HG03571 (cell line): ENCODE measurements around the gene MDP1.
"Not testable (repeated sequence)": the region's sequence is repeated elsewhere in the genome, so short reads cannot be mapped to it uniquely, and the experiment has no call there.

Experiments
- ATAC-seq: cut with Tn5 transposase; IDR thresholded peaks from one replicate; pipeline ENCODE4 v1.9.1; 2021; ENCODE audit not compliant: unreplicated experiment

MDP1 gene

DNA sequence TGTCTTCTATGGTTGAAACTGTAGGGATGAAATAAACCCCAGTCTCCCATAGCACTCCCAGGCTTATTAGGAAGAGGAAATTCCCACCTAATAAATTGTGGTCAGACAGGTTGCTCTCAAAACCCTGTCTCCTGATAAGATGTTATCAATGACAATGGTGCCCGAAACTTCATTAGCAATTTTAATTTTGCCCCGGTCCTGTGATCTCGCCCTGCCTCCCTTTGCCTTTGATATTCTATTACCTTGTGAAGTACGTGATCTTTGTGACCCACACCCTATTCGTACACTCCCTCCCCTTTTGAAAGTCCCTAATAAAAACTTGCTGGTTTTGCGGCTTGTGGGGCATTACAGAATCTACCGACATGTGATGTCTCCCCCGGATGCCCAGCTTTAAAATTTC lies 13.3 kb downstream of the MDP1 start:
- not testable (repeated sequence) for ATAC-seq

DNA sequence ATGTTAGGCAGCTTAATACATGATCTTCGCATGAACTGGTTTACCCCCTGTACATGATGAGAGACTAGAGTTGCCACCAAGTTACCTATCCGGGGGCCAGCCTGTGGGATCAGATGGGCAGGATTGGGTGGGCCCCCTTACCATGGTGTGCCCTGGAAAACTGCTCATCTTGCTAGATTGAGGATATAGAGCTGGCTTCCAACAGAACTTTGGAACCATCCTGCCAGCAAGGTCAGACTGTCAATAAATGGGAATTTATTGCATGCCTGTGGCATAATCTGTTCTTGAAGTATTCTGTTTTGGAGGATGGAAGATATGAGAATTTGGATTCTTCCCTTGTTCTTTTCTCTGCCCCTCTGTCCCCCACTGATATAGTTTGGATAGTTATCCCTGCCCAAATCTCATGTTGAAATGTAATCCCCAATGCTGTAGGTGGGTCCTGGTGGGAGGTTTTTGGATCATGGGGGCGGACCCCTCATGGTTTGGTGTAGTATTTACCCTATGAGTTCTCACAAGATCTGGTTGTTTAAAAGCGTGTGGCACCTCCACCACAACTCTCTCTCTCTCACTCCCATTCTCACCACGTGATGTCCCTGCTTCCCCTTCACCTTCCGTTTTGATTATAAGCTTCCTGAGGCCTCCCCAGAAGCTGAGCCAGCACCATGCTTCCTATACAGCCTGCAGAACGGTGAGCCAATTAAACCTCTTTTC lies 16.9 kb downstream of the MDP1 start:
- ATAC-seq, result no peak

DNA sequence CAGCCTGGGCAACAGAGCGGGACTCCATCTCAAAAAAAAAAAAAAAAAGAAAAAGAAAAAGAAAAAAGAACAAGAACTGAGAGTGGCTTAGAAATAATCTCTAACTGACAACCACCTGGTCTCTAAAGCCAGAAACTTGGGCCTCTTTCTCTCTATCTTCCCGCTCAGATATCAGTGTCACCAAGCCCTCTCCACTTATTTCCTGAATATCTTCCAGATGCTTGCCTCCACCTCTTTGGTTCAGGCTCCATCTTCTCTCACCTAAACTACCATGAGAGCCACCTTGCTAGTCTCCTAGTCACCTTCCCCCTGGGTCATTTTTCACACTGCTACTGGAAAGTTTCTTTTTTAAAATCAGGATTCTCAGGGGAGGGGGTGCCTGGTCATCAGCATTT lies 18.8 kb downstream of the MDP1 start:
- no peak for ATAC-seq

DNA sequence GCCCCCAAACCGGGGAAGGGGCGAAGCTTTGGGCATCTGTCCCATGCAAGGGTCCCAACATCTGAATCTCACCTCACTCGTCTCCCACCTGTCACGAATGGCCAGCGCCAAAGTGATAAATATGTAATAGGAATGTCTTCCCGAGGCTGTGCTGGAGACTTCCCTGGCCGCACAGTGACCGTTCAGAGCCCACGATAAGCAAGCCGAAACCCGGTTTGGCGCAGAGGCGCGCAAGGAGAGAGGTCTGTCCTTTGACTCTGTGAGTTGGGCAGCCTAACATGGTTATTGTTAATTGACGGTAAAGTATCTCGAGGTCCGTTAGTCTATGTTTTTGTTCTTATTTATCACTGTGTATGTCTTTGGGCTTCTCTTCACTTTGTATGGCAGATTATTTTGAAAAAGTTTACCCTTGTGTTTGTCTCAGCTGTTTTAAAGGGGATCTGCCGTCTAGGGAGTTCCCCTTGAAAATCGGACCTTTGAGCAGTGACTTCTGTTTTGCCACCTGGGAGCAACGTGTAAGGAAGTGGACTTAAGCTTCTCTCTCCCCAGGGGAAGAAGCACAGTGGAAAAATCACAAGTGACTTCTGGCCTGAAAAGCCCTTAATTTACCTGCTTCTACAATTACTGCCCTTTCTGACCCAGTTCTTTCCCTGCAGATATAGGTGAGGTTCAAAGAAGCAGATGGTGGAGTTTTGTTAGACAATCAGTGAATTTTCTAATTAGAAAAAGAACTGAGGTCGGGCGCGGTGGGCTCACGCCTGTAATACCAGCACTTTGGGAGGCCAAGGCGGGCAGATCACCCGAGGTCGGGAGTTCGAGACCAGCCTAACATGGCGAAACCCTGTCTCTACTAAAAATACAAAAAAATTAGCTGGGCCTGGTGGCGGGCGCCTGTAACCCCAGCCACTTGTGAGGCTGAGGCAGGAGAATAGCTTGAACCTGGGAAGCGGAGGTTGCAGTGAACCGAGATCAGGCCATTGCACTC lies 19.5 kb downstream of the MDP1 start:
- ATAC-seq, result no peak

DNA sequence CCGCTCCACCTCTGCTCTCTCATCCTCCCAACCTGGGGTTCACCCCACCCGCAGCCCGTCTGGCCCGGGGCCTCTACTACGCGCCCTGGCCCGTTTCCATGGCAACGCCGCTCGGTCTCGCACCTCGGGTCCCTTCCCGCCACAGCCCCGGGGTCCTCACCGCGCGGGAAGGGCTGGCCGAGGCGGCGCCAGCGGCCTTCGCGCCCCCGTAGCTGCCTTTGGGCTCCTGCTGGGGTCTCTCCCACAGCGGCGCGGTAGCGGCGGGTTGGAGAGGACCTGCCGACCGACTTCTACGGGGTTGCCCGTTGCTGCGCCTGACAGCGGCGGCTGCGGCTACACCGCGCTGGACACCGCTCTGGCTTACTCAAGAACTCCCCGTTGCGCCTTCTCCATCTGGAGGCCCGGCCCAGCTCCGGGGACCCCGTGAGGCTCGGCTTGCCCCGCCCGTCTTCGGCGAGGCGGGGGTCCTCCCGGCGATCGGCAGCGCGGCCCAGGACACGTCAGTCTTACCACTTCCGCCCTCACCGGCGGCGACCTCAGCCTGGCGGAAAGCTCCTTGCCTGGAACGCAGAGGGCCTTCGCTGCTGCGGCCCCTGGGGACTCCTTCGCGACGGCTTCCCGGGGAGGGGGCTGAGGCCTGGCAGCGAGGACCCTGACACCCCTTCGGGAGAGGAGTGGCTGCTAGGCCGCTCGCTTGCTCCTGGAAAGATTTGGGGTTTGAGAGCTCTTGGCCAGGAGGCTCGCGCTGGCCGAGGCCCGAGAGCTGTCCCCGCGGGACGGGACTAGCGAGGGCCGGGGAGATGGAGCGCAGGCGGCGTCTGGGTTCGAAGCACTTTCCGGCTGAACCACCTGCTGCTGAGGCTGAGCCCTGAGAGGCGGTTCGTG lies 20.4 kb downstream of the MDP1 start, which contains the start of gene TM9SF1:
TM9SF1 (minus strand) TSS at position 256 of the 885 bp plus-strand sequence. CDS start 422 bp downstream, outside the sequence.
- peak; percentile 75 for ATAC-seq

DNA sequence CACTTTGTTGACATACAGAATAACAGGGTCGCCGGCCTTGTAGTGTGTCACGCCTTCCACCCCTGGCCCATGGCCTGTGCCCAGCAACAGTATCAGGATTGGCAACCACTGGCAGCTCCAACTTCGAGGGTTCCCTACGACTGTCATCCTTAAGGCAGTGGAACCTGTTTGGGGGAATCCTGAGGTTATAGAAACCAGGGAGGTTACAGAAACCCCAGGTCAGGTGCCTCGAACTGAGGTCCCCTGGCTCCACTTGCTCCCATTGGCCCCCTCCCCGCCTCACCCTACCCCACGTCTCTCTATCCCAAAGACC lies 21.0 kb downstream of the MDP1 start:
- no peak for ATAC-seq

DNA sequence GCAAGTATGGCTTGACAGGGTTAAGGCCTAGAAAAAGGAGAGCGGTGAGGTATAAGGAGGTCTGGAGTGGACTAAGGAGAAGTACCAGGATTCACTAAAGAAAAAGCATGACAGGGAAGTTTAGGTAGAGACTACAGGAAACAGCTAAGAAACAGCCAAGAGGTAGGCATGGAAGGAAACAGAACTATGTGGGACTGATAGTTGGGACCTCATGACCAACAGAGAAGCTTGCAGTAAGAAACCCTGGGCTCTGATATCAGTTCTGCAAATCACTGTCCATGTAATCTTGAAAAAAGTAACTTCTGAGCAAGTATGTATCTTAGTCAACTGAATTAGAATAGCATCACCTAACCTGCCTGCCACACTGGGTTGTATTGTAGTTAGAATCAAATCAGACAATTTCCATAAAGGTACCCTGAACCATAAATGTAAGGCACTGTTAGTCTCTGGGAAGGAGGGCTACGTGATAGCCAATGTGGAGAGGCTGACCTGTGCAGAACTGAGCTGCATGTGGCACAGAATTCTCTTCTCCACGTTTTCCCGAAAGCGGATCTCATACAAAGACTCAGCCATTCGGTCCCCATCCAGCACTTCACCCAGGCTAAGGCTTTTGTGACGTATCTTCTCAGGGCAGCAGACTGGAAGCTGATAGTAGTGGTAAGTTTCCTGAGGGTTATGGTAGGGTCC lies 21.5 kb downstream of the MDP1 start:
- ATAC-seq, result no peak

DNA sequence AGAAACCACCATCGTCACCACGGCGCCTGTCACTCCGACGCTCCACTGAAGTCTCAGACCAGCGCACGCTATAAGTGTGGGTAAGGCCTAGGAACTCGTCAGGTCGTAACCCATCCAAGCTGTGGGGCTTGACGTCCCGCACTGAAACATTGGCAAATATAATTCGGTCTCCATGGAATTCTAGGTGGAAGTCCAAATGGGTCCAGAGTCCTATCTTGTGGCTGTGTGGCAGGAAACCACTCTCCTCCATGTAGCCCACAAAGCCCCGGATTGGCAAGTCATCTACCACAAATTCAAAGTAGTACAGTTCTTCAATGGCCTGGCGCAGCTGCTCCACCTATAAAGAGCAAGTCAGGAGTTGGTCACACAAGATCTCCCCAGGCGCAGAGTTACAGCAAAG lies 22.9 kb downstream of the MDP1 start:
- ATAC-seq, result no peak

DNA sequence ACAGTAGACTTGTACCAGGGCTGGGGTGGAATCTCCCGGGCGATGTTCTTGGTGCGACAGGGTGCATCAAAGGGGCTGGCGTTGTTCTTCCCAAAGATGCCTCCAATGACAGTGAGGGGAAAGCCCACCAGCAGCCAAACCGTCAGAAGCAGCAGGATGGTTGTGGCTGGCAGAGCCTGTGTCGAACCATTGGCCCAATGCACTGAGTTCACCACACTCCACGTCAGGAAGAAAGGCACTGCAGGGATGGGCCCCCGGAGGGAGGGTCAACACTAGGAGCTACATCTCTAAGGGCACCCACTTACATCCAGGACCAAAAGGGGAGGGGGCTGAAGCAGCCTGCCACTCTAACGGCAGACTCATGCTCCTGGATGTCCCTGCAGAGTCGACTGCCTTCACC lies 25.4 kb downstream of the MDP1 start:
- no peak for ATAC-seq

DNA sequence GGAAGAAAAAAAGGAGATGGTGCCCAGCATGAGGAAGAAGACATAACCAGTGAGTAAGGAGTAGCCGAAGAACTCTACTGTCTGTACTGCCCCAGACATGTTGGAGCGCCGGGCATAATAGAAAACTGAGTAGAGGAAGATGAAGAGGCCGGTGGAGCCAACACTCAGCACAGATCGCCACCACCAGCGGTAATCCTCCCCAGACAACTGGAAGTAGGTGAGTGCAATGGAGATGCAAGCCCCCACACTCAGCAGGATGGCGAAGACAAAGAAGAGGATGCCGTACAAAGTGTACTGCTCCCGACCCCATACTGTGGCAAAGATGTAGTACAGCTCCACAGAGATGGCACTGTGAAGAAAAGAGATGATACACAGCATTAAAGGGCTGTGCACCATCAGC lies 26.4 kb downstream of the MDP1 start:
- ATAC-seq, result no peak

DNA sequence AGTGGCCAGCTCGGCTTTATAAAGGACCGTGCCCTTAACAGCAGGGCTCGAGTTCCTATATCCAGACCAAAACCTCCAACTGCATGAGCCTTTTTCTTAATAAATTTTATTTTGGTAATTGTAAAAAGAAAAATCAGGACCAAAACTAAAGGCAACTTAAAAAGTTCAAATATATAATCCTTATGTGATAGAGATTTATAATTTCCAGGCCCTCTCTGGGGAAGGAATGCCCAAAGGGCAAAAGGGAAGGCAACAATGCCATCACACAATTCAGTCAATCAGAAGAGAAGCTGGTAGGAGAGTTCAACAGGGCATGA lies 26.8 kb downstream of the MDP1 start:
- ATAC-seq, result no peak

DNA sequence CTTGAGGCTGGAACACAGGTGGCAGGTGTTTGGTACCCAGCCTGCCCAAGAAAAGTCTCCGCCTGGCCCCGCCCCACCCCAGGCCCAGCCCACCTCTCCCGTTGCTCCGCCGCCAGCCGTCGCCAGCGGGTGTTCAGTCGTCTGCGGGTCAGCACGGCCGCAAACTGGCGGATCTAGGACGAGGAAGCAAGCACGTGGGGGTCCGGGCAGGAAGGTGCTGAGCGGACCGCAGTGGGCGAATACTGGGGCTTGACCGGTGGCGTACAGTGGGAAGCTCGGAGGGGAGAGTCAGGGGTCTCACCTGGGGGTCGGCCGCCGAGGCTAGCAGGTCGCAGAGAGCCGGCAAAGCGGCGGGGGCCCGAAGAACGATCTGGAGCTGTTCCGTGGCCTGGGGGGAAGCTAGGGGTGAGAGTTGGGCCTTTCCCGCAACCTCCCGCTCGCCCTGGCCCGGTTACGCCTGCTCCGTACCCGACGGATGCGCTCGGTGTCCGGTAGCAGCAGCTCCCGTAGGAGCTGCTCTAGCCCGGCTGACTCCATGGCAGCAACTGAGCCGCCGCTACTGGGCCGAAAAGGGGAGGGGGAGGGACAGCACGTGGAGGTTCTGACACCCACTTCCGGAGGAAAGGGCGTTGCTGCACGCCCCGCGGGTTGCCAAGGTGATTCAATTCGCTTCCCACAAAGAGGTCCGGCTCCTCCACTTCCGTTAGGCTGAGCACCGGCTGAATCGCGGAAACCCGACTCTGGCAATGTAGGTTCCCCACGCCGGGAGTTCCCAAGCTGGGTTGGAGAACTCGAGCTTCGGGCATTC lies 27.4 kb downstream of the MDP1 start, which contains the start of gene IPO4:
IPO4 (minus strand) TSS at position 566 of the 808 bp plus-strand sequence; CDS start at position 537, 29 bp downstream.
- peak; percentile 82 for ATAC-seq

DNA sequence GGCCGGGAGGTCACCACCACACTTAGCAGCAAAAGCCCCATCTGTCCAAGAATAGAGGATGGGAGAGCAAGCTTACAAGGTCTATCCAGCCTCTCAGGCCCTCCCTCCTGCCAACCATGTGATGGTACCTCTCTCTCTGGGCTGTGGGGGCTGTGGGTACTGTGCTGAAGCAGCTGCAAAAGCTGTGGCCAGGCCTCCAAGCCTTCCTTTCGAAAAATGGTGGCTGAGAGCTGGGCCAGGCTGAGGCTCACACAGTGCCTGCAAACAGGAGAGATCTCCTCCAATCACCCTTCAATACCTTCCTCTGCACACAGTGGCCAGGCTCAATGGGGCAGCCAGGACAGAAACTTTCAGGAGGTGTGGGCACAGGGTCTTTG lies 28.3 kb downstream of the MDP1 start:
- no peak for ATAC-seq

DNA sequence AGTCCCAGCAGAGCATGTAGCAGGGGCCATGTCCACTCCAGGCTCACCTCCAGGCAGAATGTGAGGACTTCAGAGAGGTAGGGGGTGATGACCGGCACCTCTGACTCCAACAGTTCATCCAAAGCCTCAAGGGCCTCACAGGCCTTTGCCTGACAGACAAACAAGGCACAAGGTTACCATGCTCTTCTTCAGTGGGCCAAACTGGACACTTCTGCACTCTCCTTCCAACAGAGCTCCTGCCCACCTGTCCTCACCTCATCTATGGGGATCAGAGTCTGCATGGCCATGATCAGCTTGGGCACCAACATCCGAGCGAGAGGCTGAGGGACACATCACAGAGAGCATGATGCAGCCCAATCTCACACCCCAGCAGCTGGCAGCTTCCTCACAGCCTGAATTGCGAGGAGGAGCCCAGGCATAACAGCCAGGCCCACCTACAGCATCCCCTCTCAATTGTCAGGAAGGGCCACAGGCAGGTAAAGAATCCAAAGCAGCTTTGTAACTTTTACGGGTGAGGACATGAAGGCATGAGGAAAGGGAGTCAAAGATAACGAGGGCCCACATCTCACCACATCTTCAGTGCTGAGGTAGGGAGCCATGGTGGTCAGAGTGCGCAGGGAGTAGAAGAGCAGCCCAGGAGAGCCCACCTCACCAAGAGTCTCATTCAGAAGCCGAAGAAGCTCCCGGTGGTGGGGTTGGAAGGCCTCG lies 28.9 kb downstream of the MDP1 start:
- no peak for ATAC-seq

DNA sequence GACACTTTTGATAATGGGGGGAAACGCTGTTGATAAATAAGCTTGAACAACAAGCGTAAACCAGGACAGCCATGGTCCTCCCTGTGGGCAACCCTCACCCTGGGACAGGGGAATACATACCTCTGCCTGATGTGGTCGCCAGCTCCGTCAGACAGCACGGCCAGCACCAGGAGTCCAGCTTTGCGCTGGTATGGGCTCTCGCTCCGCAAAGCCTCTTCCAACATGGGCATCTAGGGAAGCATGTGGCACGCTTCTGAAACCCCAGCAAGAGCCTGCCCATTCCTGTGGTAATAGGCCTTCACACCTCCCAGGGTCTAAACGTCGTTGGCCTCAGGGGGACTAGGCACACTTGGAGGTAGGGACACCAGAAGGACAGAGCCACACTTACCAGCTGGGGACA lies 30.1 kb downstream of the MDP1 start:
- no peak for ATAC-seq

DNA sequence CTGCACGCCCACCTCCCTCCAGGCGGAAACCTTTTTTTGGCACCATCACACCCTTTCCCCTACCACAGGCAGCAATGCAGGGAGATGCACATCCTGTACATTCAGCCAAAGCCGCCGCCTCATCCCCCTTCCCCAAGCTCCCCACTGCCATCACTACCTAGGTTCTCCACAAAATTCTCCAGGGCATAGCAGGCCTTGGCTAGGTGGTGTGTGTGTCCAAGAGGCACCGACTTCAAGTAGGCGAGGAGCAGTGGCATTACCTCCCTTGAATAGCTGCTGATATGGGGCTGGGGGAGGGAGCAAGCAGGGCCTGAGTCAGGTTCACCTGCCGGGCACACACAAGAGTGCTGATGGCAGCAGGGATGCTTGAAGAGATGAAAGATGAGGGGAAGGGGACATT lies 30.8 kb downstream of the MDP1 start:
- no peak for ATAC-seq

DNA sequence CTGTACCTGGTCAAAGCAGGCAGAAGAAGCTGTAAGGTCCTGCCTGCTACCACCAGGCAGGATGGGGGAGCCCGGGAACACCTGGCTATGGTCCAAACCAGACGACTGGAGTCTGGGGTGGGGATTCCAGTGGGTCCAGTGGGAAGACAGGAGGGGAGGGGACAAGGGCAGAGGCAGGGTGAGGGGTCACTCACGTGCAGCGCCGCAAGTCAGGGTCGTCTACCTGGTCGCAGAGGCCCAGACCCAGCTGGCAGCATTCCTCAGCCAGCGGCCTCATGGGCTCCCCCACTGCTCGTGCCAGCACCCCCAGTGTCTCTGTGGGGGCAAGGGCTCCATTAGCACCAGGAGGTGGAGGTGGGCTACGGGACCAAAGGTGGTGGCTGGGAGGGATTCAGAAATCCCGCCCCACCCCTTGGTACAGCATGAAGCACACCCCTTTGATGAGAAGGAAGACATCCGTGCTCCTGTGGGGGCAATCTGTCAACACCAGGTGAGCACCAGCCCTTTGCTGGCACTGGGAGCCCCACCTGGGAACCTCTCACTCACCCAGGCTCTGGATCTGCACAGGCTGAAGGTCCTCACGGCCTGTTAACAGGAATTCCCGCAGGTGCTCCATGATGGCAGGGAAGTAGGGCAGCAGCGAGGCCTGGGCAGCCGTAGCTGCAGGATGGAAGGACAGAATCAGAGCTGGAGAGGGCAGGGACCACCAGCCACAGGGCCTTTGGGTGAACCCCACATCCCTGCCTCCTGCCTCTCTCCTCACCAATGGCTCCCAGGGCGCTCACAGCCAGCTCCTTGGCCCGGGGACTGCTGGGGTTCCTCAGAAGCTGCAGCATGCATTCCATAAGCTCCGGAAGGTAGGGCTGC lies 31.5 kb downstream of the MDP1 start:
- no peak for ATAC-seq

DNA sequence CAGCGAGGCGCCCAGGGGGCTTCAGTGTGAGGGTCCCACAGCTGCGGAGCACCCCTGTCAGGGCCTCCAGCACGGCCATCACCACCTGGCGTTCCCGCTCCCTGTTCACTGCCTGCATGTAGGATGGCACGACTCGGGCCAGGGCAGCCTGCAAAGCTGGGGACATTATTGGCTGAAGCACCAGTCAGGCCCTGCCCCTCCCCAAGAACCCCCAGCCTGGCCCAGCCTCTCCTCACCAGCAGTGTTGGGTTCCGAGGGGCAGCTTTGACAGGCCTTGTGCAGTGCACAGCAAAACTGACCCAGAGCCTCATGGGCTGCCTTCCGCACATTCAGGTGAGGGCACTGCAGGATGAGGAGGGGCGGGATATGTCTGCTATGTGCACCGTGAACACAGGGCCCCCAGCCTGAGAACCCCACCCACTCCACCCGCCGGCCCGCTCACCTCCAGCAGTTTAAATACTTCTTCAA lies 32.8 kb downstream of the MDP1 start:
- no peak for ATAC-seq
